ENCODE results near the gene REEP3. TPM values are rescaled to one million over a fixed set of nuclear protein-coding genes. Genes with fewer than 3 reads are reported as not detected.
A peak's percentile ranks its signal among the peaks of the same experiment; 100 is the strongest.

REEP3 gene
- total RNA-seq, 4 donors from 2014 or later: 22.8 to 36.7 (median 32.1) TPM

GRCh38 chr10:63588436-63589167, 67.4 kb downstream of the REEP3 start:
- intact Hi-C loops (cut with DNase I; ENCODE audit: low total_unique reads) (loop anchor here (5.0 kb wide), 2 partner anchors 39 to 114 kb away; no protein-coding TSS in a partner anchor), in situ Hi-C loops (cut with MboI; ENCODE audit: low sequenced_read_pairs in 4 of 4) (no loop called here)
- no peaks in the 10 kb centered on the region for H3K27me3 ChIP-seq
- no peak overlapping the region for H3K4me3 ChIP-seq
- TF ChIP-seq POLR2A (IDR thresholded peaks at IDR 0.05) (no peak), CTCF (IDR thresholded peaks at IDR 0.05 in 4 of 5, conservative IDR thresholded peaks at IDR 0.05 in 1 of 5) (no peak)
- no peak for DNase-seq
- no peak overlapping the region for H3K27ac ChIP-seq
- H3K36me3 ChIP-seq: no peaks in the 10 kb centered on the region
- peaks cover 37 to 41% of the 10 kb centered on the region in 2 donors for H3K4me1 ChIP-seq
- ATAC-seq: no peak
- no peaks in the 10 kb centered on the region for H3K9me3 ChIP-seq

GRCh38 chr10:63591600-63592379, 70.6 kb downstream of the REEP3 start:
- no peak for DNase-seq
- H3K27me3 ChIP-seq: no peaks in the 10 kb centered on the region
- no peak overlapping the region for H3K4me3 ChIP-seq
- TF ChIP-seq CTCF (IDR thresholded peaks at IDR 0.05 in 4 of 5, conservative IDR thresholded peaks at IDR 0.05 in 1 of 5) (no peak), POLR2A (IDR thresholded peaks at IDR 0.05) (no peak)
- ATAC-seq: no peak
- H3K27ac ChIP-seq: no peak overlapping the region
- H3K9me3 ChIP-seq: no peaks in the 10 kb centered on the region
- intact Hi-C loops (cut with DNase I; ENCODE audit: low total_unique reads): no loop called here
- in situ Hi-C loops (cut with MboI; ENCODE audit: low sequenced_read_pairs in 4 of 4): no loop called here
- H3K4me1 ChIP-seq: peaks cover 14 to 17% of the 10 kb centered on the region in 2 donors
- no peaks in the 10 kb centered on the region for H3K36me3 ChIP-seq

GRCh38 chr10:63593576-63593975, 72.4 kb downstream of the REEP3 start:
- intact Hi-C loops (cut with DNase I; ENCODE audit: low total_unique reads): no loop called here
- no peak for TF ChIP-seq POLR2A (IDR thresholded peaks at IDR 0.05)
- no peak for TF ChIP-seq CTCF (IDR thresholded peaks at IDR 0.05 in 4 of 5, conservative IDR thresholded peaks at IDR 0.05 in 1 of 5)
- ATAC-seq (no peak), DNase-seq (no peak)
- H3K27me3 ChIP-seq: no peaks in the 10 kb centered on the region
- in situ Hi-C loops (cut with MboI; ENCODE audit: low sequenced_read_pairs in 4 of 4): no loop called here
- H3K27ac ChIP-seq: no peak overlapping the region
- H3K9me3 ChIP-seq: no peaks in the 10 kb centered on the region
- H3K36me3 ChIP-seq: no peaks in the 10 kb centered on the region
- H3K4me3 ChIP-seq: no peak overlapping the region
- H3K4me1 ChIP-seq: peaks cover 7 to 14% of the 10 kb centered on the region in 2 donors

- Histone ChIP-seq H3K9me3 (no peaks in the 10 kb centered on the region), H3K4me3 (no peak overlapping the region), H3K4me1 (peaks cover 0 to 8% of the 10 kb centered on the region in 2 donors), H3K27ac (peak overlapping the region in 1 of 4 donors; percentile 24), H3K27me3 (no peaks in the 10 kb centered on the region), H3K36me3 (no peaks in the 10 kb centered on the region)
- ATAC-seq (peak; percentile 36 to 45), DNase-seq (no peak)
- intact Hi-C loops (cut with DNase I; ENCODE audit: low total_unique reads) (no loop called here), in situ Hi-C loops (cut with MboI; ENCODE audit: low sequenced_read_pairs in 4 of 4) (no loop called here)
- TF ChIP-seq CTCF (IDR thresholded peaks at IDR 0.05 in 4 of 5, conservative IDR thresholded peaks at IDR 0.05 in 1 of 5) (peak in 1 of 5 experiments; percentile 35), POLR2A (IDR thresholded peaks at IDR 0.05) (no peak)
These were observed 73.9 kb downstream of the REEP3 start for GRCh38 chr10:63595072-63595471.
